Stimulated activated CD4-positive, alpha-beta T cell treated with anti-CD3 and anti-CD28 coated beads, TNF-alpha, amount 100 ng/mL, for 1 hour (primary cell): Measurements from ENCODE around the gene EIF3L.

ENCODE experiments used
- DNase-seq, 3 donors: peaks; one replicate each; pipeline ENCODE4 v3.0.0-alpha.2; 2020; ENCODE audit warnings: low read depth in 3 of 3, low spot score in 1 of 3

Gene EIF3L

GRCh38 chr22:37816543-37817180 is 32.6 kb upstream of the EIF3L start:
- DNase-seq = no peak

GRCh38 chr22:37817705-37818408 is 31.4 kb upstream of the EIF3L start:
- peak; percentile 43 to 84 (median 66) for DNase-seq

- DNase-seq = peak in 2 of 3 donors; percentile 18 to 50
These were observed 30.7 kb upstream of the EIF3L start for GRCh38 chr22:37818409-37819104.

- no peak for DNase-seq
These were observed 30.1 kb upstream of the EIF3L start for GRCh38 chr22:37819105-37819433.

GRCh38 chr22:37820350-37820749 is 28.9 kb upstream of the EIF3L start:
- DNase-seq = no peak

GRCh38 chr22:37822079-37822833 is 27.0 kb upstream of the EIF3L start:
- DNase-seq = no peak

GRCh38 chr22:37823134-37823985 is 25.9 kb upstream of the EIF3L start, which contains the start of gene GALR3:
Gene GALR3, plus strand, starts transcription at chr22:37823382. Its CDS starts 25 bp downstream, at chr22:37823407.
- DNase-seq = no peak

GRCh38 chr22:37824674-37825641 is 24.3 kb upstream of the EIF3L start:
- DNase-seq = no peak

GRCh38 chr22:37827056-37827455 is 22.2 kb upstream of the EIF3L start:
- DNase-seq = no peak

GRCh38 chr22:37830093-37830842 is 19.0 kb upstream of the EIF3L start:
- DNase-seq = no peak

GRCh38 chr22:37831472-37831871 is 17.7 kb upstream of the EIF3L start:
- DNase-seq = no peak

- DNase-seq = no peak
These were observed 17.0 kb upstream of the EIF3L start for GRCh38 chr22:37832022-37832857.

GRCh38 chr22:37842015-37842793 is 7.0 kb upstream of the EIF3L start:
- DNase-seq = no peak

GRCh38 chr22:37843741-37844089 is 5.5 kb upstream of the EIF3L start:
- DNase-seq = peak in 1 of 3 donors; percentile 38

- no peak for DNase-seq
These were observed 4.3 kb upstream of the EIF3L start for GRCh38 chr22:37844904-37845329.

- DNase-seq = no peak
These were observed 2.8 kb upstream of the EIF3L start for GRCh38 chr22:37846433-37846832.

- DNase-seq = no peak
These were observed 581 bp upstream of the EIF3L start for GRCh38 chr22:37848587-37849088.
